Hepatocyte (in vitro differentiated cells): ENCODE measurements around the gene HELB. TPM values are rescaled to one million over a fixed set of nuclear protein-coding genes. Genes with fewer than 3 reads are reported as not detected.

Experiments used
- DNase-seq: peaks from one replicate; pipeline ENCODE4 v3.0.0-alpha.2; 2016; ENCODE audit warnings: low spot score
- H2AFZ ChIP-seq: fragments of 200-600 bp; sonication (generic); 2 replicates; pipeline ENCODE4 v1.6.0; 2016; ENCODE audit warnings: antibody characterized with exemption, mild to moderate bottlenecking
- H3K27ac ChIP-seq: fragments of 200-600 bp; sonication (generic); 2 replicates; pipeline ENCODE4 v1.5.1; 2016; ENCODE audit warnings: mild to moderate bottlenecking
- H3K27me3 ChIP-seq: fragments of 200-600 bp; sonication (generic); 2 replicates; pipeline ENCODE4 v1.6.1; 2016
- H3K36me3 ChIP-seq: fragments of 200-600 bp; sonication (generic); replicated peaks from 2 replicates; pipeline ENCODE4 v1.5.1; 2016; ENCODE audit warnings: low read depth; ENCODE audit not compliant: insufficient read depth
- H3K4me1 ChIP-seq: fragments of 200-600 bp; sonication (generic); 2 replicates; pipeline ENCODE4 v1.5.1; 2016; ENCODE audit warnings: mild to moderate bottlenecking, moderate library complexity; ENCODE audit not compliant: insufficient read depth
- H3K4me2 ChIP-seq: fragments of 200-600 bp; sonication (generic); 2 replicates; pipeline ENCODE4 v1.6.0; 2016
- H3K4me3 ChIP-seq: fragments of 200-600 bp; sonication (generic); 2 replicates; pipeline ENCODE4 v1.5.1; 2016; ENCODE audit warnings: mild to moderate bottlenecking
- H3K79me2 ChIP-seq: fragments of 200-600 bp; sonication (generic); 2 replicates; pipeline ENCODE4 v1.6.0; 2017; ENCODE audit warnings: mild to moderate bottlenecking
- H3K9me2 ChIP-seq: fragments of 200-600 bp; sonication (generic); replicated peaks from 2 replicates; pipeline ENCODE4 v1.6.0; 2017; ENCODE audit warnings: mild to moderate bottlenecking; ENCODE audit not compliant: insufficient read depth
- H3K9me3 ChIP-seq: fragments of 200-600 bp; sonication (generic); 2 replicates; pipeline ENCODE4 v1.5.1; 2016; ENCODE audit warnings: low read depth, mild to moderate bottlenecking
- H4K20me1 ChIP-seq: fragments of 200-600 bp; sonication (generic); 2 replicates; pipeline ENCODE4 v1.6.0; 2016; ENCODE audit warnings: mild to moderate bottlenecking; ENCODE audit not compliant: insufficient read depth, poor library complexity, severe bottlenecking
- CTCF ChIP-seq: fragments of 200-600 bp; sonication (generic); IDR thresholded peaks from 2 replicates; pipeline ENCODE4 v1.5.1; 2016; ENCODE audit warnings: antibody characterized with exemption, mild to moderate bottlenecking; ENCODE audit not compliant: poor library complexity
- EZH2 ChIP-seq: fragments of 200-600 bp; sonication (generic); IDR thresholded peaks from 2 replicates; pipeline ENCODE4 v1.6.1; 2016; ENCODE audit warnings: antibody characterized with exemption, mild to moderate bottlenecking, borderline replicate concordance
- EZH2phosphoT487 ChIP-seq: fragments of 200-600 bp; sonication (generic); IDR thresholded peaks from one replicate; pipeline ENCODE4 v1.6.1; 2018; ENCODE audit warnings: antibody characterized with exemption, mild to moderate bottlenecking, low read depth, moderate library complexity; ENCODE audit not compliant: unreplicated experiment, severe bottlenecking
- WGBS: methylation state at CpG from one replicate; pipeline ENCODE4 v1.1.6; 2016; ENCODE audit warnings: low lambda C conversion rate; ENCODE audit errors: missing lambda C conversion rate; 5-methylcytosine and 5-hydroxymethylcytosine counted together
- polyA plus RNA-seq: library from polyadenylated mRNA; unstranded; fragments of >200 nt; fragmentation: Nextera tagmentation; extraction: Ambion mirVana; gene quantifications from 2 replicates; pipeline ENCODE4 v1.2.1, GENCODE V29; 2016
- total RNA-seq: library from RNA; depleted of rRNA; stranded (reverse); fragments of >200 nt; gene quantifications from 2 replicates; pipeline ENCODE4 v1.2.3, GENCODE V29; 2014

HELB gene
- total and polyA plus RNA-seq, 2 experiments from 2014 or later: 1.5 to 4.6 TPM

GRCh38 chr12:66270613-66271012 is 31.7 kb upstream of the HELB start:
- Histone ChIP-seq H2AFZ (no peak overlapping the region), H3K9me2 (no peaks in the 10 kb centered on the region), H4K20me1 (no peaks in the 10 kb centered on the region), H3K4me1 (no peaks in the 10 kb centered on the region), H3K27me3 (no peaks in the 10 kb centered on the region), H3K79me2 (no peaks in the 10 kb centered on the region), H3K4me2 (no peak overlapping the region), H3K27ac (no peak overlapping the region), H3K36me3 (no peaks in the 10 kb centered on the region), H3K4me3 (no peak overlapping the region), H3K9me3 (no peaks in the 10 kb centered on the region)
- no peak for TF ChIP-seq EZH2phosphoT487
- no peak for TF ChIP-seq EZH2
- no peak for TF ChIP-seq CTCF
- DNase-seq: no peak
- 68% methylated on average over 1 of the region's 1 CpG for WGBS

GRCh38 chr12:66272650-66273049 is 29.6 kb upstream of the HELB start:
- Histone ChIP-seq H4K20me1 (no peaks in the 10 kb centered on the region), H3K4me2 (no peak overlapping the region), H3K79me2 (no peaks in the 10 kb centered on the region), H3K27ac (no peak overlapping the region), H3K36me3 (no peaks in the 10 kb centered on the region), H3K4me1 (no peaks in the 10 kb centered on the region), H3K27me3 (peaks cover 3% of the 10 kb centered on the region), H3K9me3 (no peaks in the 10 kb centered on the region), H3K9me2 (no peaks in the 10 kb centered on the region), H2AFZ (no peak overlapping the region), H3K4me3 (no peak overlapping the region)
- no peak for TF ChIP-seq EZH2
- TF ChIP-seq CTCF: no peak
- TF ChIP-seq EZH2phosphoT487: no peak
- 62% methylated on average over 3 of the region's 3 CpGs for WGBS
- DNase-seq: no peak

GRCh38 chr12:66273147-66273546 is 29.1 kb upstream of the HELB start:
- no peak for DNase-seq
- WGBS: 83% methylated on average over 1 of the region's 1 CpG

More at GRCh38 chr12:66273147-66273546, 29.1 kb upstream of the HELB start:
- Histone ChIP-seq H3K79me2 (no peaks in the 10 kb centered on the region), H4K20me1 (no peaks in the 10 kb centered on the region), H3K4me3 (no peak overlapping the region), H3K9me3 (no peaks in the 10 kb centered on the region), H3K4me1 (no peaks in the 10 kb centered on the region), H2AFZ (no peak overlapping the region), H3K27ac (no peak overlapping the region), H3K36me3 (no peaks in the 10 kb centered on the region), H3K9me2 (no peaks in the 10 kb centered on the region), H3K4me2 (no peak overlapping the region), H3K27me3 (peaks cover 3% of the 10 kb centered on the region)
- TF ChIP-seq EZH2 (no peak), EZH2phosphoT487 (no peak), CTCF (no peak)
